HCT116 (cell line): Measurements from ENCODE around the gene FGF6.

Experiments used
- CEBPB ChIP-seq: IDR thresholded peaks from 2 replicates; pipeline ENCODE4 v1.6.1; 2012; ENCODE audit warnings: low read depth
- EGR1 ChIP-seq: IDR thresholded peaks from 2 replicates; pipeline ENCODE4 v1.6.1; 2012; ENCODE audit warnings: low read depth
- EZH2 ChIP-seq: fragments of 200-600 bp; sonication (generic); IDR thresholded peaks from 2 replicates; pipeline ENCODE4 v1.6.1; 2017; ENCODE audit warnings: antibody characterized with exemption, mixed run types
- EZH2phosphoT487 ChIP-seq: fragments of 200-600 bp; IDR thresholded peaks from 2 replicates; pipeline ENCODE4 v1.6.1; 2018; ENCODE audit warnings: antibody characterized with exemption, borderline replicate concordance
- POLR2A ChIP-seq: IDR thresholded peaks from 2 replicates; pipeline ENCODE4 v1.7.0; 2011; ENCODE audit warnings: borderline replicate concordance; ENCODE audit not compliant: insufficient read depth, insufficient read length; ENCODE audit errors: extremely low read depth
- RAD21 ChIP-seq: IDR thresholded peaks from 2 replicates; pipeline ENCODE4 v1.6.1; 2012; ENCODE audit warnings: low read depth, mild to moderate bottlenecking
- SP1 ChIP-seq: IDR thresholded peaks from 2 replicates; pipeline ENCODE4 v1.6.1; 2012; ENCODE audit warnings: low read depth
- ZNF274 ChIP-seq: fragments of 200-500 bp; sonication (Bioruptor generic); IDR thresholded peaks from 2 replicates; pipeline ENCODE4 v1.6.1; 2014; ENCODE audit warnings: mild to moderate bottlenecking, low read depth, low read length, inconsistent platforms
- TF ChIP-seq, protein P1 (sequence below): IDR thresholded peaks from 2 replicates; pipeline ENCODE4 v1.6.1; 2012; ENCODE audit warnings: low read depth
- TF ChIP-seq, protein P2 (sequence below), 3 experiments: fragments of 200-600 bp in 1 of 3; sonication (generic) in 1 of 3; IDR thresholded peaks in 2 of 3; conservative IDR thresholded peaks in 1 of 3; 2 replicates each; pipeline ENCODE4 v1.5.1; 2012 to 2017; ENCODE audit warnings: low read depth in 2 of 3, low read length in 2 of 3, antibody characterized with exemption in 1 of 3, borderline replicate concordance in 1 of 3, control low read depth in 1 of 3, mild to moderate bottlenecking in 1 of 3, mixed read lengths in 1 of 3, mixed run types in 1 of 3, moderate library complexity in 1 of 3; ENCODE audit not compliant: insufficient read depth in 1 of 3
- TF ChIP-seq, protein P3 (sequence below): IDR thresholded peaks from 2 replicates; pipeline ENCODE4 v1.6.1; 2012
- TF ChIP-seq, protein P4 (sequence below): IDR thresholded peaks from 2 replicates; pipeline ENCODE4 v1.6.1; 2012

DNA sequence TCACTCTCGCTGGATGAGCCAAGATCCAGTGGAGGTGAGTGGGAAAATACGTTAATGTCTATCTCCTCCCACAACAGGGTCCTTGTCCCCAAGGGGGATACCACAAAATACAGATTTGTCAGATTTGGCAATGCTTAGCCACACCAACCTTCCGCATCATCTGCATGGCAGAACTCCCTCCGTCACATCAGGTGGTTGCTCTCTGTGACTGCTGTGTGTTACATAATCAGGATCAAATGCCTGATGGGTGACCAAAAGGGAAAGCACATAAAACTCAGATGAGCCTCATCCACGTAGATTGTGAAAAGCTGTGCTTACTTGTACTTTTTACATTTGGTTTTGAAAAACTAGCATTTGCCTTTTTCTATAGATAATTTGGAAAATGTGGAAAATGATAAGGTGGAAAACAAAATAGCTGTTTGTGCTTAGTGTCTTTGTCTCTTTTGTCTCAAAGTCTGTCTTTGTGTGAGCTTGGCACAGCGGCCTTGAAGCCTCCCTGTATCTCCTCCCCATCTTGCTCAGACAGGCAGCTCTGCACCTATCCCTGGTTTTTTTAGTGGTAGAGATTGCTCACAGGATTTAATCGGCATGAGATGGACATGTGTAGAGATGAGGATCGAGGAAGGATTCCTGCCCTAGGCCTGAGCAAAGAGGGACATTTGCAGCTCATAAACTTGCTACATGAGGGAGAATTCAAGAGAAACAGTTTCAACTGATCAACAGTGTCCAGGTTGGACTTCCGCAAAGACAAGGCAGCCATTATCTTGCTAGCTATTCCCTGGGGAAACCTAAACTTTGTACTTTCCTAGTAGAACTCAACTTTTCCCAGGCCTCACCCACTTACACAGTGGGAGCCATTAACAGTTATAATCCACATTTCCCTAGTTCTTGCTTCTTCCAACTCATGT, 3.6 kb upstream of the FGF6 start:
- TF ChIP-seq, protein P1, sequence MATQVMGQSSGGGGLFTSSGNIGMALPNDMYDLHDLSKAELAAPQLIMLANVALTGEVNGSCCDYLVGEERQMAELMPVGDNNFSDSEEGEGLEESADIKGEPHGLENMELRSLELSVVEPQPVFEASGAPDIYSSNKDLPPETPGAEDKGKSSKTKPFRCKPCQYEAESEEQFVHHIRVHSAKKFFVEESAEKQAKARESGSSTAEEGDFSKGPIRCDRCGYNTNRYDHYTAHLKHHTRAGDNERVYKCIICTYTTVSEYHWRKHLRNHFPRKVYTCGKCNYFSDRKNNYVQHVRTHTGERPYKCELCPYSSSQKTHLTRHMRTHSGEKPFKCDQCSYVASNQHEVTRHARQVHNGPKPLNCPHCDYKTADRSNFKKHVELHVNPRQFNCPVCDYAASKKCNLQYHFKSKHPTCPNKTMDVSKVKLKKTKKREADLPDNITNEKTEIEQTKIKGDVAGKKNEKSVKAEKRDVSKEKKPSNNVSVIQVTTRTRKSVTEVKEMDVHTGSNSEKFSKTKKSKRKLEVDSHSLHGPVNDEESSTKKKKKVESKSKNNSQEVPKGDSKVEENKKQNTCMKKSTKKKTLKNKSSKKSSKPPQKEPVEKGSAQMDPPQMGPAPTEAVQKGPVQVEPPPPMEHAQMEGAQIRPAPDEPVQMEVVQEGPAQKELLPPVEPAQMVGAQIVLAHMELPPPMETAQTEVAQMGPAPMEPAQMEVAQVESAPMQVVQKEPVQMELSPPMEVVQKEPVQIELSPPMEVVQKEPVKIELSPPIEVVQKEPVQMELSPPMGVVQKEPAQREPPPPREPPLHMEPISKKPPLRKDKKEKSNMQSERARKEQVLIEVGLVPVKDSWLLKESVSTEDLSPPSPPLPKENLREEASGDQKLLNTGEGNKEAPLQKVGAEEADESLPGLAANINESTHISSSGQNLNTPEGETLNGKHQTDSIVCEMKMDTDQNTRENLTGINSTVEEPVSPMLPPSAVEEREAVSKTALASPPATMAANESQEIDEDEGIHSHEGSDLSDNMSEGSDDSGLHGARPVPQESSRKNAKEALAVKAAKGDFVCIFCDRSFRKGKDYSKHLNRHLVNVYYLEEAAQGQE = no peak
- TF ChIP-seq, protein P2, sequence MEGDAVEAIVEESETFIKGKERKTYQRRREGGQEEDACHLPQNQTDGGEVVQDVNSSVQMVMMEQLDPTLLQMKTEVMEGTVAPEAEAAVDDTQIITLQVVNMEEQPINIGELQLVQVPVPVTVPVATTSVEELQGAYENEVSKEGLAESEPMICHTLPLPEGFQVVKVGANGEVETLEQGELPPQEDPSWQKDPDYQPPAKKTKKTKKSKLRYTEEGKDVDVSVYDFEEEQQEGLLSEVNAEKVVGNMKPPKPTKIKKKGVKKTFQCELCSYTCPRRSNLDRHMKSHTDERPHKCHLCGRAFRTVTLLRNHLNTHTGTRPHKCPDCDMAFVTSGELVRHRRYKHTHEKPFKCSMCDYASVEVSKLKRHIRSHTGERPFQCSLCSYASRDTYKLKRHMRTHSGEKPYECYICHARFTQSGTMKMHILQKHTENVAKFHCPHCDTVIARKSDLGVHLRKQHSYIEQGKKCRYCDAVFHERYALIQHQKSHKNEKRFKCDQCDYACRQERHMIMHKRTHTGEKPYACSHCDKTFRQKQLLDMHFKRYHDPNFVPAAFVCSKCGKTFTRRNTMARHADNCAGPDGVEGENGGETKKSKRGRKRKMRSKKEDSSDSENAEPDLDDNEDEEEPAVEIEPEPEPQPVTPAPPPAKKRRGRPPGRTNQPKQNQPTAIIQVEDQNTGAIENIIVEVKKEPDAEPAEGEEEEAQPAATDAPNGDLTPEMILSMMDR (IDR thresholded peaks at IDR 0.05 in 2 of 3, conservative IDR thresholded peaks at IDR 0.05 in 1 of 3; ENCODE audit: borderline replicate concordance in 1 of 3, insufficient read depth in 1 of 3, low read depth in 2 of 3, low read length in 2 of 3) = no peak
- TF ChIP-seq POLR2A (no peak), ZNF274 (no peak), EZH2 (no peak), SP1 (no peak), CEBPB (no peak), EGR1 (no peak), EZH2phosphoT487 (no peak), RAD21 (no peak)
- TF ChIP-seq, protein P3, sequence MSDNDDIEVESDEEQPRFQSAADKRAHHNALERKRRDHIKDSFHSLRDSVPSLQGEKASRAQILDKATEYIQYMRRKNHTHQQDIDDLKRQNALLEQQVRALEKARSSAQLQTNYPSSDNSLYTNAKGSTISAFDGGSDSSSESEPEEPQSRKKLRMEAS = no peak
- TF ChIP-seq, protein P4, sequence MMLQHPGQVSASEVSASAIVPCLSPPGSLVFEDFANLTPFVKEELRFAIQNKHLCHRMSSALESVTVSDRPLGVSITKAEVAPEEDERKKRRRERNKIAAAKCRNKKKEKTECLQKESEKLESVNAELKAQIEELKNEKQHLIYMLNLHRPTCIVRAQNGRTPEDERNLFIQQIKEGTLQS = no peak
